Aorta (tissue), 5 donors: ENCODE results near the gene SLC29A3. TPM values are rescaled to one million over a fixed set of nuclear protein-coding genes. Genes with fewer than 3 reads are reported as not detected.

ENCODE experiments used
- ATAC-seq: fragments of 200-7000 bp; cut with Tn5 transposase; one replicate; pipeline ENCODE4 v1.9.1; 2022; ENCODE audit warnings: moderate library complexity; ENCODE audit not compliant: low FRiP score
- DNase-seq, 2 donors: peaks; one replicate each; pipeline ENCODE4 v3.0.0-alpha.2; 2020
- H3K27ac ChIP-seq, 2 donors: one replicate each; pipeline ENCODE4 v1.5.1; 2013; ENCODE audit warnings: low read length in 2 of 2, mild to moderate bottlenecking in 2 of 2, moderate library complexity in 2 of 2, control low read depth in 1 of 2, inconsistent platforms in 1 of 2, low read depth in 1 of 2
- H3K27me3 ChIP-seq, 2 donors: one replicate each; pipeline ENCODE4 v1.6.1; 2013; ENCODE audit warnings: control low read depth in 1 of 2, low read length in 1 of 2, mild to moderate bottlenecking in 1 of 2, moderate library complexity in 1 of 2; ENCODE audit not compliant: insufficient read depth in 2 of 2, control insufficient read depth in 1 of 2
- H3K36me3 ChIP-seq, 2 donors: one replicate each; pipeline ENCODE4 v1.6.1; 2013; ENCODE audit warnings: control low read depth in 1 of 2, low read length in 1 of 2, mild to moderate bottlenecking in 1 of 2; ENCODE audit not compliant: insufficient read depth in 2 of 2, control insufficient read depth in 1 of 2
- H3K4me1 ChIP-seq, 2 donors: one replicate each; pipeline ENCODE4 v1.6.1; 2013; ENCODE audit warnings: low read length in 2 of 2, control low read depth in 1 of 2, mild to moderate bottlenecking in 1 of 2, moderate library complexity in 1 of 2; ENCODE audit not compliant: insufficient read depth in 2 of 2, control insufficient read depth in 1 of 2
- H3K4me3 ChIP-seq, 2 donors: one replicate each; pipeline ENCODE4 v1.5.1; 2013; ENCODE audit warnings: low read length in 2 of 2, control low read depth in 1 of 2, mild to moderate bottlenecking in 1 of 2
- H3K9me3 ChIP-seq: one replicate; pipeline ENCODE4 v1.6.1; 2013; ENCODE audit warnings: mild to moderate bottlenecking, low read length; ENCODE audit not compliant: control insufficient read depth
- WGBS, 2 donors: extraction: QIAGEN DNeasy Blood & Tissue Kit; methylation state at CpG; one replicate each; pipeline ENCODE4 v1.1.7; 2013; 5-methylcytosine and 5-hydroxymethylcytosine counted together
- intact Hi-C, 2 donors: fragments of 100-400 bp; cut with DNase I; formaldehyde crosslinking; loops; one replicate each; pipeline versions ENCODE4 v1.14.2 to v1.15.0; 2022
- polyA plus RNA-seq, 2 donors: library from polyadenylated mRNA; stranded (reverse); fragments of 200-250 nt; gene quantifications; one replicate each; pipeline ENCODE4 v1.2.3, GENCODE V29; 2013
- total RNA-seq, 2 donors: library from RNA; stranded (reverse); fragmentation: NEBNext Ultra II Directional; extraction: Animal tissue kit (Norgen Biotek cat#: 25700); gene quantifications; one replicate each; pipeline ENCODE4 v1.2.1, GENCODE V29; 2021
- donor health status: healthy with polysubstance abuse.
- donor health status: Bipolar disorder and iron deficiency.
- donor health status: DM: no; HTN: no; CAD: no.
- donor health status: DM: no; HTN: no; CAD: no.
- donor health status: DM: yes; HTN: yes; CAD: no.

SLC29A3 gene
- total and polyA plus RNA-seq, 4 donors: 2.4 to 8.8 (median 4.4) TPM

DNA sequence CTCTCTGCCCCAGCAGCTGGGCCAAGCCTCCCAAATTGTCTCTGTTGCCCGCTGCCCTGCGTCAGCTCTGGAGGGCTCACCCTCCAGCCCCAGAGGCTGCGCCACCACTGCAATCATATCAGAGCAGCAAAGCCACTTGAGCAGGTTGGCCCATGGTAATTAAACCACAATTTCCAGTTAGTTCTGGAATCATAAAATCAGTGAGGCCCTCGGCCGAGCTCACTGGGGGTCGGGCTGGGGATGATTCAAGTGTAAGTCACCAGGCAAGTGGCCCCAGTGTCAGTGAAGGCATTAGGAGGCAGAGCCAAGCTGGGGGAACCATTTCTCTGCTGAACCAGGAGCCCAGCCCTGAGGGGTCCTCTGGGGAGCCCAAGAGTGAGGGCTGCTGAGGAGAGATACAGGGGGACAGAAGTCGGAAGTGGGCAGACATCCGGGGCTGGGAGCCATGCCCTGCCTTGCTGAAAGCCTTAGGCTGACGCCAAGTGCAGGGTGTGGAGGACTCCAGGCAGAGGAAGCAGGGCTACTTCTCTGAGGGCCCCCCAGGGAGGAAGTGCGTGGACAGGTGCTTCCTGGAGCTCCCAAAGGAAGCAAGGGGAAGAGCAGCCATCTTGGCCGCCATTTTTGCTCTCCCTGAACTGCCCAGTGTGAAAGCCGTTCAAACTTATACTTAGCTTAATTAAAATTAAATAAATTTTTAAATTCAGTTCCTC lies 29.5 kb upstream of the SLC29A3 start:
- ATAC-seq: no peak
- Histone ChIP-seq H3K36me3 (no peaks in the 10 kb centered on the region), H3K4me3 (no peak overlapping the region), H3K4me1 (no peaks in the 10 kb centered on the region), H3K27me3 (no peaks in the 10 kb centered on the region), H3K27ac (no peak overlapping the region), H3K9me3 (no peaks in the 10 kb centered on the region)
- no peak for DNase-seq
- 88 to 91% methylated on average over 12 of the region's 12 CpGs for WGBS, 2 donors
- intact Hi-C loops: loop anchor here in 1 of 2 donors (5.0 kb wide), 1 partner anchor 82 kb away; no protein-coding TSS in a partner anchor

DNA sequence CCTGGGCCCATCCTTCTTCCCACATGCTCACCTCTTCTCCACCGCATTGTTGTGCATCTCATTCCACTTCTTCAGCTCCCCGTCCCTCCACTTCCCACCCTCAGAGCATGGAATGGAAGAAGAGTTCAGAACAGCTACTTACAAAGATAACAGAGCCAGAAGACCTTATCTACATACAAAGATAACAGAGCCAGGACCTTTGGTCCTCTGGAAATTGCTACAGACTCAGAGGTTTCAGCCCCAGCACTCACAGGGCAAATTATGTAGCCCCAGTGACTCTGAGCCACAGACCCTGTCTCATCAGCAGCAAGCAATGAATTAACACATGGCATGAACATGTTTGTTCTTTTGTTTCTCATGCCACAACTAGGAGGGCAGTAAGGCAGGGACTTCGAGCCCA lies 28.7 kb upstream of the SLC29A3 start:
- 71 to 95% methylated on average over 3 of the region's 3 CpGs for WGBS, 2 donors
- ATAC-seq (no peak), DNase-seq (no peak)
- no peak overlapping the region for H3K27ac ChIP-seq
- intact Hi-C loops: no loop called here
- no peaks in the 10 kb centered on the region for H3K27me3 ChIP-seq
- H3K4me3 ChIP-seq: no peak overlapping the region
- H3K9me3 ChIP-seq: no peaks in the 10 kb centered on the region
- H3K4me1 ChIP-seq: no peaks in the 10 kb centered on the region
- no peaks in the 10 kb centered on the region for H3K36me3 ChIP-seq

DNA sequence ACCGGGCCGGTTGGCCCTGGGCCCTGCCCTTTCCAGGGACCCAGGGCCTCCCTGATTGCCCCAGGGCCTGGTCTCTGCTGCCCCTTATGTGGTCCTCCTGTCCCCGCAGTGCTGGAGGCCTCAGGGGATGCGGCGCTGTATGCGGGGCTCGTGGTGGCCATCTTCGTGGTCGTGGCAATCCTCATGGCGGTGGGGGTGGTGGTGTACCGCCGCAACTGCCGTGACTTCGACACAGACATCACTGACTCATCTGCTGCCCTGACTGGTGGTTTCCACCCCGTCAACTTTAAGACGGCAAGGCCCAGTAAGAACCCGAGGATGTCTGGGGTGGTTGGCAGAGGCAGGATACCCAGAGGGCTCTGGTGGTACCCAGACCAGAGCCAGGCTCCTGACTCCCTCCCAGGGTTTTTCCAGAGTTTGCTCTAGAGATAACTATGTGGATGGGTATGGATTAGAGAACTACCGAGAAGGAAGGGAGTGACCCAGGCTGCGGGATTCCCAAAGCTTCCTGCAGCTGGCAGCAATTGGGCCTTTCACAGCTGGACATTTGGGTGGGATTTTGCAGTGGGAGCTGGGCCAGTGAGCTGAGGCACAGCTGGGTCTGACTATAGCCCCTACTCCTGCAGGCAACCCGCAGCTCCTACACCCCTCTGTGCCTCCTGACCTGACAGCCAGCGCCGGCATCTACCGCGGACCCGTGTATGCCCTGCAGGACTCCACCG lies 28.1 kb upstream of the SLC29A3 start:
- ATAC-seq (no peak), DNase-seq (no peak)
- no peak overlapping the region for H3K27ac ChIP-seq
- WGBS, 2 donors: 95% methylated on average over 26 of the region's 26 CpGs
- H3K9me3 ChIP-seq: no peaks in the 10 kb centered on the region
- H3K36me3 ChIP-seq: no peaks in the 10 kb centered on the region
- H3K4me1 ChIP-seq: no peaks in the 10 kb centered on the region
- no peak overlapping the region for H3K4me3 ChIP-seq
- H3K27me3 ChIP-seq: no peaks in the 10 kb centered on the region
- intact Hi-C loops: no loop called here

DNA sequence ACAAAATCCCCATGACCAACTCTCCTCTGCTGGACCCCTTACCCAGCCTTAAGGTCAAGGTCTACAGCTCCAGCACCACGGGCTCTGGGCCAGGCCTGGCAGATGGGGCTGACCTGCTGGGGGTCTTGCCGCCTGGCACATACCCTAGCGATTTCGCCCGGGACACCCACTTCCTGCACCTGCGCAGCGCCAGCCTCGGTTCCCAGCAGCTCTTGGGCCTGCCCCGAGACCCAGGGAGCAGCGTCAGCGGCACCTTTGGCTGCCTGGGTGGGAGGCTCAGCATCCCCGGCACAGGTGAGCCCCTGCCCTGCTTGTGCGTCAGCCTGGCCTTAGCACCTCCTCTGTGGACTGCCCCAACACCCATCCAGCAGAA lies 27.5 kb upstream of the SLC29A3 start:
- H3K36me3 ChIP-seq: no peaks in the 10 kb centered on the region
- no peak for ATAC-seq
- no peaks in the 10 kb centered on the region for H3K4me1 ChIP-seq
- intact Hi-C loops: no loop called here
- 96 to 98% methylated on average over 13 of the region's 13 CpGs for WGBS, 2 donors
- no peak for DNase-seq
- H3K27me3 ChIP-seq: no peaks in the 10 kb centered on the region
- no peak overlapping the region for H3K27ac ChIP-seq
- H3K9me3 ChIP-seq: no peaks in the 10 kb centered on the region
- H3K4me3 ChIP-seq: no peak overlapping the region

DNA sequence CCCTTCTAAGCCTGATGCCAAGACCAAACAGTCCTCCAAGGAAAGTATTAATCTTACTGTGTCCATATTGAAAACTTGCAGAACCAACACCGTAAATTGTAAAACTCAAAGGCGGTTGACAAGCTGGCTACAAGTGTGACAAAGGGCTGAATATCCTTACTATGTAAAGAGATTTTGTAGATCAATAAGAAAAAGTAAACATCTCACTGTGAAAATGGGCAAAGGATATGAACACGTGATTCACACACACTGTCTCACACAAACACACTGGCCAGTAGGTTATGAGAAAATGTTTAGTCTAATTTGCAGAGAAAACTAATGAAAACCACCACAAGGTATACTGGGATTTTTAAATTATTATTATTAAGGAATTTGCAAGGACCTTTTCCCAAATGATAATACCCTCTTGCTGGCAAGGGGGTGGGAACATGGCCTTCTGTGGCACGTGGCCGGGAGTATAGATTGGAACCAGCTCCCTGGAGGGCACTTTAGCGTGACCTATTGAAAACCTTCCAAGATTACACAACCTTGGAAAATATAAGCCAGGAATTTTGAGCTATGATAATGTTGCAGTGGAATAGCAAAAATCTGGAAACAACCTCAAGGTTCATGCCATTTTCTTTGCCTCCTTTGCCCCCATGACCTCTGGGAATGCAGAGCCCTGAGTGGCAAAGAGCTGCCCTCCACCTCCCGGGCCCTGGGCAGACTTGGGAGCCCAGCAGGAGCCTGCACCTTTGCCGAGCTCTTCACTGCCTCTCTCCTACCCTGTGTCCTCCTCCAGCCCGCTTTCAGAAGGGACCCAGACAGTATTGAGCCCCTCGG lies 26.2 kb upstream of the SLC29A3 start:
- Histone ChIP-seq H3K4me1 (no peaks in the 10 kb centered on the region), H3K27me3 (no peaks in the 10 kb centered on the region), H3K36me3 (no peaks in the 10 kb centered on the region), H3K27ac (no peak overlapping the region), H3K4me3 (no peak overlapping the region), H3K9me3 (no peaks in the 10 kb centered on the region)
- ATAC-seq (no peak), DNase-seq (no peak)
- WGBS, 2 donors: 75 to 81% methylated on average over 10 of the region's 10 CpGs
- intact Hi-C loops: no loop called here

DNA sequence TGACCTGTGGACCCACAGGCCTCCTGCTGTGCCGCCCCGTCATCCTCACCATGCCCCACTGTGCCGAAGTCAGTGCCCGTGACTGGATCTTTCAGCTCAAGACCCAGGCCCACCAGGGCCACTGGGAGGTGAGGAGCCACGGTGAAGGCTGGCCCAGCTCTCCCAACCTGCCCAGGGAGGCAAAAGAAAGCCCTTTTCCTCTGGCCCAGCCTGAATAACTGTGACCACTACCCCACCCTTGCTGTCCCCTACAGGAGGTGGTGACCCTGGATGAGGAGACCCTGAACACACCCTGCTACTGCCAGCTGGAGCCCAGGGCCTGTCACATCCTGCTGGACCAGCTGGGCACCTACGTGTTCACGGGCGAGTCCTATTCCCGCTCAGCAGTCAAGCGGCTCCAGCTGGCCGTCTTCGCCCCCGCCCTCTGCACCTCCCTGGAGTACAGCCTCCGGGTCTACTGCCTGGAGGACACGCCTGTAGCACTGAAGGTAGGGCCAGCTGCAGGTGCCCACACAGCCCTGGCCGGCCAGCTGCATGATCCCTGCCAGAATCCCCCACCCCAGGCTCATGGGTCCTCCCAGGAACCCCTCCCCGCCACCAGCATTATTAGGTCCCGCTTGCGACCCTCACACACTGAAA lies 25.5 kb upstream of the SLC29A3 start:
- no peak overlapping the region for H3K4me3 ChIP-seq
- no peaks in the 10 kb centered on the region for H3K4me1 ChIP-seq
- H3K9me3 ChIP-seq: no peaks in the 10 kb centered on the region
- intact Hi-C loops: no loop called here
- 94 to 95% methylated on average over 19 of the region's 19 CpGs for WGBS, 2 donors
- no peak overlapping the region for H3K27ac ChIP-seq
- no peaks in the 10 kb centered on the region for H3K27me3 ChIP-seq
- H3K36me3 ChIP-seq: no peaks in the 10 kb centered on the region
- DNase-seq (no peak), ATAC-seq (no peak)

DNA sequence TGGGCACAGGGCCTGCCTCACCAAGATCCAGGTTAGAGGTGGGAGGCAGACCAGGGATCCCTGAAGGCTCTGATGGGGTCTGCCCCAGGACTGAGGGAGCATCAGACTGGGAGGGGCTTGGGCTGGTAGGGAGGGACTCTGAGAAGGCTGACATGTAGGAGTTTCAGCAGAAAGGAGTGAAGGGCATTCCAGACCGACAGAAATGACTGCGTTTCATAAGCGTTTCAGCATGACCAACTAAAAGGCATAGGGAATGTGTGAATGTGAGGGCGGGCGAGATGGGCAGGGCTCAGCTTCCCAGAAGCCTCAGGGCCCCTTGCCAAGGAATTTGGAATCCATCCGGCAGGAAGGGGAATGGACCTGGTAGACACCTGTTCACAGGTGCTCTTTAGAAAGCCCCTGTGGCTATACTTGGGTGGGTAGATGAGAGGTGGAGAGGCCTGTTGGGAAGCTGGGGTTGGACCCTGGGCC lies 24.9 kb upstream of the SLC29A3 start:
- Histone ChIP-seq H3K27me3 (no peaks in the 10 kb centered on the region), H3K9me3 (no peaks in the 10 kb centered on the region), H3K27ac (no peak overlapping the region), H3K36me3 (no peaks in the 10 kb centered on the region), H3K4me1 (no peaks in the 10 kb centered on the region), H3K4me3 (no peak overlapping the region)
- intact Hi-C loops: no loop called here
- 85 to 89% methylated on average over 6 of the region's 6 CpGs for WGBS, 2 donors
- ATAC-seq: no peak
- no peak for DNase-seq

DNA sequence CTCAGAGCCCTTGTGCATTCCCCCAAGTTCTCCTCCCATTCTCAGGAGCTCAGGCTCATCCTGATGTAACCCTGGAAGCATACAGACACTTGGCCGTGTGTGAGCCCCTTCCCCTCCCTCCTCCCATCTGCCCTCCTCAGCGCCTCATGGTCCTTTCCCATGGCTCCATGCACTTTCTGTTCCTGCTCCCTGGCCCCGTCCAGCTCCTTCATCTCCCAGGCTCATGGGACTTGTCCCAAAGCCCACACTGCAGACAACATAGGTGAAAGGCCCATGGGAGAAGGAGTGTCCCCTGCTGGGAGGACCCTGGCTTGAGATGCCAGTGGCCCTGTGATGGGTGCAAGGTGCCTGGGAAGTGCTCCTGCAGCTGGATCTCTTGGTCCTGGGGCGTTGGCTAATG lies 24.2 kb upstream of the SLC29A3 start:
- Histone ChIP-seq H3K9me3 (no peaks in the 10 kb centered on the region), H3K27ac (no peak overlapping the region), H3K27me3 (no peaks in the 10 kb centered on the region), H3K36me3 (no peaks in the 10 kb centered on the region), H3K4me1 (no peaks in the 10 kb centered on the region), H3K4me3 (no peak overlapping the region)
- WGBS, 2 donors: 88 to 91% methylated on average over 3 to 4 of the region's 4 CpGs
- no peak for DNase-seq
- intact Hi-C loops: no loop called here
- no peak for ATAC-seq
